ENCODE results near the gene GATAD2B. TPM values are rescaled to one million over a fixed set of nuclear protein-coding genes. Genes with fewer than 3 reads are reported as not detected.
"Not testable (repeated sequence)": the region's sequence is repeated elsewhere in the genome, so short reads cannot be mapped to it uniquely, and the experiment has no call there.

GATAD2B gene
- total RNA-seq, 1 donor from 2014 or later: 70.2 TPM

GRCh38 chr1:153769221-153769620 is 153.6 kb downstream of the GATAD2B start:
- Mint-ChIP-seq H3K9me3 (no peaks in the 10 kb centered on the region), H3K27me3 (ENCODE audit: low read depth) (no peaks in the 10 kb centered on the region), H3K4me1 (ENCODE audit: low read depth) (peaks cover 7% of the 10 kb centered on the region), H3K27ac (no peak overlapping the region), H3K36me3 (ENCODE audit: low read depth) (peaks cover 67% of the 10 kb centered on the region), H3K4me3 (ENCODE audit: low read depth) (no peak overlapping the region)
- intact Hi-C loops (cut with micrococcal nuclease): no loop called here
- DNase-seq (ENCODE audit: low spot score): no peak

- Mint-ChIP-seq H3K27me3 (ENCODE audit: low read depth) (no peaks in the 10 kb centered on the region), H3K36me3 (ENCODE audit: low read depth) (peaks cover 68% of the 10 kb centered on the region), H3K4me1 (ENCODE audit: low read depth) (peaks cover 2% of the 10 kb centered on the region), H3K4me3 (ENCODE audit: low read depth) (no peak overlapping the region), H3K9me3 (no peaks in the 10 kb centered on the region), H3K27ac (no peak overlapping the region)
- intact Hi-C loops (cut with micrococcal nuclease): no loop called here
- no peak for DNase-seq (ENCODE audit: low spot score)
Measured at GRCh38 chr1:153768316-153769181, 154.2 kb downstream of the GATAD2B start.

GRCh38 chr1:153767519-153767918 is 155.3 kb downstream of the GATAD2B start:
- Mint-ChIP-seq H3K4me1 (ENCODE audit: low read depth) (no peaks in the 10 kb centered on the region), H3K36me3 (ENCODE audit: low read depth) (peaks cover 65% of the 10 kb centered on the region), H3K4me3 (ENCODE audit: low read depth) (no peak overlapping the region), H3K27ac (no peak overlapping the region), H3K27me3 (ENCODE audit: low read depth) (no peaks in the 10 kb centered on the region), H3K9me3 (no peaks in the 10 kb centered on the region)
- intact Hi-C loops (cut with micrococcal nuclease): no loop called here
- no peak for DNase-seq (ENCODE audit: low spot score)

- H3K27me3 Mint-ChIP-seq (ENCODE audit: low read depth); intact Hi-C loops (cut with micrococcal nuclease); H3K4me3 Mint-ChIP-seq (ENCODE audit: low read depth); DNase-seq (ENCODE audit: low spot score); H3K27ac Mint-ChIP-seq; H3K4me1 Mint-ChIP-seq (ENCODE audit: low read depth); H3K9me3 Mint-ChIP-seq: not testable (repeated sequence)
- H3K36me3 Mint-ChIP-seq (ENCODE audit: low read depth): peaks cover 69% of the 10 kb centered on the region
Measured at GRCh38 chr1:153766663-153767062, 156.1 kb downstream of the GATAD2B start.

- Mint-ChIP-seq H3K4me1 (ENCODE audit: low read depth) (no peaks in the 10 kb centered on the region), H3K27me3 (ENCODE audit: low read depth) (no peaks in the 10 kb centered on the region), H3K27ac (no peak overlapping the region), H3K4me3 (ENCODE audit: low read depth) (no peak overlapping the region), H3K9me3 (no peaks in the 10 kb centered on the region), H3K36me3 (ENCODE audit: low read depth) (peaks cover 78% of the 10 kb centered on the region)
- intact Hi-C loops (cut with micrococcal nuclease): no loop called here
- DNase-seq (ENCODE audit: low spot score): no peak
Measured at GRCh38 chr1:153764310-153764709, 158.5 kb downstream of the GATAD2B start.

- Mint-ChIP-seq H3K27me3 (ENCODE audit: low read depth) (no peaks in the 10 kb centered on the region), H3K9me3 (no peaks in the 10 kb centered on the region), H3K4me1 (ENCODE audit: low read depth) (no peaks in the 10 kb centered on the region), H3K36me3 (ENCODE audit: low read depth) (peaks cover 74% of the 10 kb centered on the region), H3K27ac (no peak overlapping the region), H3K4me3 (ENCODE audit: low read depth) (no peak overlapping the region)
- DNase-seq (ENCODE audit: low spot score): no peak
- intact Hi-C loops (cut with micrococcal nuclease): no loop called here
Measured at GRCh38 chr1:153763365-153764225, 159.2 kb downstream of the GATAD2B start.

- Mint-ChIP-seq H3K36me3 (ENCODE audit: low read depth) (peaks cover 67% of the 10 kb centered on the region), H3K4me1 (ENCODE audit: low read depth) (no peaks in the 10 kb centered on the region), H3K27me3 (ENCODE audit: low read depth) (no peaks in the 10 kb centered on the region), H3K9me3 (no peaks in the 10 kb centered on the region), H3K27ac (no peak overlapping the region), H3K4me3 (ENCODE audit: low read depth) (no peak overlapping the region)
- DNase-seq (ENCODE audit: low spot score): no peak
- intact Hi-C loops (cut with micrococcal nuclease): no loop called here
Measured at GRCh38 chr1:153760440-153760839, 162.3 kb downstream of the GATAD2B start.

Other genes starting within 250 kb of the GATAD2B start
- gene NPR1, start 244.3 kb downstream of the GATAD2B start, total RNA-seq: not detected in 2 replicates
- 53.8 and 54.0 TPM in 2 replicates for gene INTS3, start 194.9 kb downstream of the GATAD2B start, total RNA-seq
- gene SLC27A3, start 147.6 kb downstream of the GATAD2B start, total RNA-seq: 11.5 and 13.7 TPM in 2 replicates
- 124 TPM in 2 replicates for gene DENND4B, start 23.7 kb upstream of the GATAD2B start, total RNA-seq
- gene CRTC2, start 35.6 kb upstream of the GATAD2B start, total RNA-seq: 71.6 and 79.1 TPM in 2 replicates
- 74.8 and 76.5 TPM in 2 replicates for gene SLC39A1, start 40.6 kb upstream of the GATAD2B start, total RNA-seq
- 12.5 TPM in 2 replicates for gene CREB3L4, start 44.9 kb upstream of the GATAD2B start, total RNA-seq
- 148 and 152 TPM in 2 replicates for gene JTB, start 54.7 kb upstream of the GATAD2B start, total RNA-seq
- gene RAB13, start 63.4 kb upstream of the GATAD2B start, total RNA-seq: 5.7 and 7.6 TPM in 2 replicates
- gene RPS27, start 67.8 kb upstream of the GATAD2B start, total RNA-seq: 1,296 and 1,372 TPM in 2 replicates
- 0.05 and 0.07 TPM in 2 replicates for gene NUP210L, start 232.1 kb upstream of the GATAD2B start, total RNA-seq